Measurements from ENCODE around the gene SPECC1.
"Not testable (repeated sequence)": the region's sequence is repeated elsewhere in the genome, so short reads cannot be mapped to it uniquely, and the experiment has no call there.

SPECC1 gene

GRCh38 chr17:20314834-20315233 is 305.7 kb downstream of the SPECC1 start:
- no peaks in the 10 kb centered on the region for H3K36me3 ChIP-seq (ENCODE audit: control insufficient read depth, insufficient read depth, low read length)
- TF ChIP-seq CTCF (IDR thresholded peaks at IDR 0.05; ENCODE audit: insufficient read depth, low read length, poor library complexity, severe bottlenecking) = no peak
- DNase-seq (ENCODE audit: extremely low read depth, insufficient read length) = no peak
- no peak overlapping the region for H3K4me3 ChIP-seq (replicated peaks; ENCODE audit: low read depth, low read length)
- no peaks in the 10 kb centered on the region for H3K27me3 ChIP-seq (replicated peaks; ENCODE audit: control insufficient read depth, insufficient read depth, low read length)

GRCh38 chr17:20315311-20315710 is 306.2 kb downstream of the SPECC1 start:
- H3K4me3 ChIP-seq (replicated peaks; ENCODE audit: low read depth, low read length) = no peak overlapping the region
- H3K36me3 ChIP-seq (ENCODE audit: control insufficient read depth, insufficient read depth, low read length) = no peaks in the 10 kb centered on the region
- DNase-seq (ENCODE audit: extremely low read depth, insufficient read length) = no peak
- H3K27me3 ChIP-seq (replicated peaks; ENCODE audit: control insufficient read depth, insufficient read depth, low read length) = no peaks in the 10 kb centered on the region
- TF ChIP-seq CTCF (IDR thresholded peaks at IDR 0.05; ENCODE audit: insufficient read depth, low read length, poor library complexity, severe bottlenecking) = no peak

GRCh38 chr17:20315821-20316220 is 306.7 kb downstream of the SPECC1 start:
- Histone ChIP-seq H3K27me3 (replicated peaks; ENCODE audit: control insufficient read depth, insufficient read depth, low read length) (no peaks in the 10 kb centered on the region), H3K36me3 (ENCODE audit: control insufficient read depth, insufficient read depth, low read length) (no peaks in the 10 kb centered on the region), H3K4me3 (replicated peaks; ENCODE audit: low read depth, low read length) (no peak overlapping the region)
- no peak for TF ChIP-seq CTCF (IDR thresholded peaks at IDR 0.05; ENCODE audit: insufficient read depth, low read length, poor library complexity, severe bottlenecking)
- no peak for DNase-seq (ENCODE audit: extremely low read depth, insufficient read length)

GRCh38 chr17:20320535-20321229 is 311.5 kb downstream of the SPECC1 start:
- DNase-seq (ENCODE audit: extremely low read depth, insufficient read length) = peak; percentile 51
- H3K27me3 ChIP-seq (replicated peaks; ENCODE audit: control insufficient read depth, insufficient read depth, low read length); H3K36me3 ChIP-seq (ENCODE audit: control insufficient read depth, insufficient read depth, low read length); H3K4me3 ChIP-seq (replicated peaks; ENCODE audit: low read depth, low read length): not testable (repeated sequence)
- peak; percentile 74 for TF ChIP-seq CTCF (IDR thresholded peaks at IDR 0.05; ENCODE audit: insufficient read depth, low read length, poor library complexity, severe bottlenecking)

- not testable (repeated sequence) for H3K27me3 ChIP-seq (replicated peaks; ENCODE audit: control insufficient read depth, insufficient read depth, low read length); H3K36me3 ChIP-seq (ENCODE audit: control insufficient read depth, insufficient read depth, low read length); DNase-seq (ENCODE audit: extremely low read depth, insufficient read length); H3K4me3 ChIP-seq (replicated peaks; ENCODE audit: low read depth, low read length)
Measured at GRCh38 chr17:20321357-20321756, 312.2 kb downstream of the SPECC1 start.

GRCh38 chr17:20327739-20328138 is 318.6 kb downstream of the SPECC1 start:
- not testable (repeated sequence) for DNase-seq (ENCODE audit: extremely low read depth, insufficient read length); H3K4me3 ChIP-seq (replicated peaks; ENCODE audit: low read depth, low read length); H3K27me3 ChIP-seq (replicated peaks; ENCODE audit: control insufficient read depth, insufficient read depth, low read length); H3K36me3 ChIP-seq (ENCODE audit: control insufficient read depth, insufficient read depth, low read length)

- not testable (repeated sequence) for H3K4me3 ChIP-seq (replicated peaks; ENCODE audit: low read depth, low read length); H3K36me3 ChIP-seq (ENCODE audit: control insufficient read depth, insufficient read depth, low read length); DNase-seq (ENCODE audit: extremely low read depth, insufficient read length); H3K27me3 ChIP-seq (replicated peaks; ENCODE audit: control insufficient read depth, insufficient read depth, low read length)
Measured at GRCh38 chr17:20351405-20351804, 342.2 kb downstream of the SPECC1 start.

GRCh38 chr17:20352567-20352966 is 343.4 kb downstream of the SPECC1 start:
- H3K4me3 ChIP-seq (replicated peaks; ENCODE audit: low read depth, low read length); H3K36me3 ChIP-seq (ENCODE audit: control insufficient read depth, insufficient read depth, low read length); H3K27me3 ChIP-seq (replicated peaks; ENCODE audit: control insufficient read depth, insufficient read depth, low read length); DNase-seq (ENCODE audit: extremely low read depth, insufficient read length): not testable (repeated sequence)

GRCh38 chr17:20363846-20364245 is 354.7 kb downstream of the SPECC1 start:
- H3K36me3 ChIP-seq (ENCODE audit: control insufficient read depth, insufficient read depth, low read length); DNase-seq (ENCODE audit: extremely low read depth, insufficient read length); H3K4me3 ChIP-seq (replicated peaks; ENCODE audit: low read depth, low read length); H3K27me3 ChIP-seq (replicated peaks; ENCODE audit: control insufficient read depth, insufficient read depth, low read length): not testable (repeated sequence)
